Measurements from ENCODE around the gene PER1.

- TF ChIP-seq CTCF (IDR thresholded peaks at IDR 0.05; ENCODE audit: low read depth, low read length) (no peak), POLR2A (IDR thresholded peaks at IDR 0.05; ENCODE audit: extremely low read depth, insufficient read length) (no peak), MAX (IDR thresholded peaks at IDR 0.05; ENCODE audit: low read depth, low read length) (no peak), MYC (IDR thresholded peaks at IDR 0.05; ENCODE audit: low read depth, low read length) (no peak)
These were observed 27.7 kb downstream of the PER1 start for GRCh38 chr17:8124350-8125153.

Data from NB4 (cell line).